GM18517 (cell line): ENCODE results near the gene VRK3.
"Not testable (repeated sequence)": the region's sequence is repeated elsewhere in the genome, so short reads cannot be mapped to it uniquely, and the experiment has no call there.

ENCODE experiments used
- ATAC-seq: cut with Tn5 transposase; IDR thresholded peaks from one replicate; pipeline ENCODE4 v1.9.1; 2021; ENCODE audit warnings: mild to moderate bottlenecking, moderate library complexity; ENCODE audit not compliant: unreplicated experiment

Gene VRK3

GRCh38 chr19:49988433-49988832 lies 36.7 kb downstream of the VRK3 start:
- ATAC-seq: no peak

DNA sequence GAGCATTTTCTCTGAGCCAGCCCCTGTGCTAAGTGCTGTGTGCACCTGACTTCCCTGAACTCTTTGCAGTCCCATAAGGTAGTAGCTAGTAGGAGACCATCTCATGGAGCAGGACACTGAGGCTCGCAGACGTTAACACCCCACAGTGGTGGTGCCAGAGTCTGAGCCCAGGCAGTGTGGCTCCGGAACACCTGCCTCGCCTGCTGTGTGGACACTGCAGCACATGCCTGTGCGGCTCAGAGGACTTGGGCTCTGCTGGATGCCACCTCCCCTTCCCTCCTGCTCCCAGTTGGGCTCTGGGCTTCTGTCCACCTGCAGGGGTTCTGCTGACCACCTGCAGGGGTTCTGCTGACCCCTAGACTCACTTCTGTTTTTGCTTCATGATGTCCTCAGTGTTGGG lies 37.2 kb downstream of the VRK3 start:
- no peak for ATAC-seq

DNA sequence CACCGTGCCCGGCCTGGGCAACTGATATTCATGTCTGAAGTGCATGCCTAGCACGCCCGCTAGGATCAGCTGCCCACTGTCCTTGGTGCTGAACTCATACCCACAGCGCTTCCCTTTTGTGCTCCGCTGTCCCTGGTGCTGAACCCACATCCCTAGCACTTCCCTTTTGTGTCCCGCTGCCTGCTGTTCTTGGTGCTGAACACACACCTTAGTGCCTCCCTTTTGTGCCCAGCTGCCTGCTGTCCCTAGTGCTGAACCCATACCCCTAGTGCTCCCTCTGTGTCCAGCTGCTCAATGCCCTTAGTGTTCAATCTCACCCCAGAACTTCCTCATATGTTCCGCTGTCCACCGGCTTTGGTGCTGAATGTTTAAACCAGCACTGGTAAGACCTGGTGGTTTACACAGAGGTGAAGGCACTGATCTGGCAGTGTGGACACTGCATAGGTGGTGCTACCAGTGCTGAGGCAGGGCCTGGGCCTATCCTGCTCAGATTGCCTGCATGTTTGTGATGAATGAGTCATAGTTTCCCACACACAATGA lies 37.9 kb downstream of the VRK3 start:
- ATAC-seq: no peak

DNA sequence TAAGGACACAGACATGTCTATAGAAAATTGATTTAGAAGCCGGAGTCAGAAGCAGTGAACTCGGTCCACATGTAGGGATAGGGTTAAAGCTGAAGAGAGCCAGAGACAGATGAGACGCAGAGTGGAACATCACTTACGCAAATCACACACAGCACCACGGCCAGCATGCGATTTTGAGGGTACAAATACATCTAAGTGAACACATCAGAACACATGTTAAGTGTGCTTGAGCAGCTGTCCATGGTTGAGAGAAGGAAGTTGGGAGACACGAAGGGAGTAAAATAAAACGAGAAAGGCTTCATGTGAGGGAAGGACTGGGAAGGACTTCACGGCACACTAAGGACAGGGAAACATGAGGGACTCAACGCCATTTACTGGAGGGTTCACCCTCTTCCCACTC lies 38.8 kb downstream of the VRK3 start:
- ATAC-seq: no peak

DNA sequence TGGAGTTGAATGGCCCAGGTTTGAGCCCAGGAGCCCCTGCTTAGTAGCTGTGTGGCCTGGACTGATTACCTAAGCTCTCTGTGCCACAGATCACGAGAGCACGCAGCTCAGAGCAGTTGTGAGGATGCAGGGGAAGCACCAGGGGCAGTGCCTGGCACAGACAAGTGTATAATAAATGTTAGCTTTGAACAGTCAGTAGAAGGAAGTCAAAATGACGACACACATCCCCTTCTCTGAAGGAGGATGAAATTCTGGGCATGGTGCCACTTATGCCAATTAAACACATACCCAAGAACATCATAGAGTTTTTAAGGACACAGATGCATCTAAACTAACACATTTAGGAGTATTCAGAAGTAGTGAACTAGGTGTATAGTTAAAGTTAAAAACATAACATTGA lies 39.3 kb downstream of the VRK3 start:
- ATAC-seq: no peak

DNA sequence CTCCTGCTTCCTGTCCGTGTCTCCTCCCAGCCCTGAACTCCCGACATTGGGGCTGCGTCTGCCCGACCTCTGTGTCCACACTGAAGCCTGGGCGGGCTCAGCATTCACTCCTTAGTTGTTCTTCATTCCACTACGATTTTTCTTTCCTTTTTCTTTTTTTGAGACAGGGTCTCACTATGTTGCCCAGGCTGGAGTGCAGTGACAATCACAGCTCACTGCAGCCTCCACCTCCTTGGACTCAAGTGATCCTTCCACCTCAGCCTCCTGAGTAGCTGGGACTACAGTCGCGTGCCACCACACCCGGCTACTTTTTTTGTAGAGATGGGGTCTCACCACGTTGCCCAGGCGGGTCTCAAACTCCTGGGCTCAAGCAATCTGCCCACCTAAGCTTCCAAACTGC lies 40.7 kb downstream of the VRK3 start:
- ATAC-seq: no peak

GRCh38 chr19:49983645-49984229 lies 41.4 kb downstream of the VRK3 start:
- ATAC-seq: no peak

GRCh38 chr19:49981603-49982593 lies 43.3 kb downstream of the VRK3 start:
- no peak for ATAC-seq

DNA sequence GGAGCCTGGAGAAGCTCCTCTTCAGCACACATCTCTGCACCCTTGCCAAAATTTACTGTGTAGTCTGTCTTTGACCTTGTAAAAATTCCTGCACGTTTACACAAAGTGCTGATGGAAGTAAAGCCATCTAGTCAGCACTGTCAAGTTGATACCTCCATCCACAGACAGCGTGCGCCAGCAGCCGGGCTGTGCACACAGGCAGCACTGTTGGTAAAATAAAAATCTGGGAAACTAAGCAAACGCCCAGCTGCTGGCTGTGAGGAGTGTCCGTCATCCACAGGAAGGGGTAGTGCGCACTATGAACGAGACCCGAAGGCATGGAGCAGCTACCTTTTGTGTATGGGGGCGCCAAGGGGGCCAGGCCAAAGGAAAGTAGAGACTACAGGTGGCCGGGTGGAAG lies 46.8 kb downstream of the VRK3 start:
- no peak for ATAC-seq

GRCh38 chr19:49977881-49978280 lies 47.3 kb downstream of the VRK3 start:
- no peak for ATAC-seq

DNA sequence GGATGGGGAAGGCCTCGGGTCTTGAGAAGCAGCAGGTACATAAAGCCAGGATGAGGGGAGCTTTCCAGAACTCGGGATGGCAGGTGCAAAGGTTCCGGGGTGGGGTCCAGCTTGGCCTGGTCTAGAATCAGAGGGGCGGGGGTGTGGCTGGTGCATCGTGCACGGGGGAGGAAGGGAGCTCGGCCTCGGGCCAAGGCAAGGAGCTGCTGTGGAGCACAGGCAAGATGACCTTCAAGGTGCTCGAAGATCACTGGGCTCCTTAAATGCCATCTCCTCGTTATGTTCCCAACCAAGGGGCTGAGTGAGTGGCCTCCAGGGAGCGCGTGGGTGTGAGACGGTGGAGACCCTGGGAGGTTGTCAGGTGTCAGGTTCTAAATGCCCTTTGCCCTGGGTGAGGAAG lies 48.1 kb downstream of the VRK3 start:
- ATAC-seq: no peak

- no peak for ATAC-seq
Measured at GRCh38 chr19:49976496-49976895, 48.7 kb downstream of the VRK3 start.

DNA sequence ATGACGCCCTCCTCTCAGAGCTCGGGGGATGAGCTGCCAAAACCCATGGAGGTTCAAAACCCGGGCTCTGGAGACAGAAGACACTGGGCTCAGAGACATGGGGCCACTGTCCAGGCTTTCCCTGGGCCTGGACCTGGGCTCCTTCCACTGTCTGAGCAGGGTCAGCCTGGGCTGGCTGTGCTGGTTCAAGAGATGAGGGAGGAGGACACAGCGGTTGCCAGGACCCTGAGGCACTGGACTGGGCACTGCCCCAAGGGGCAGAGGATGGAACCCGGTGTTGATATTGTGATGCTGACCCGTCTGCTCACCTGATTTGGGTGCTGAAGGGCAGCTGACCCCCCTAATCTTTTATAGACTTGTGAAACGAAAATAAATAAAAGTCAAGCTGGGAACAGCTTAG lies 50.1 kb downstream of the VRK3 start:
- no peak for ATAC-seq

DNA sequence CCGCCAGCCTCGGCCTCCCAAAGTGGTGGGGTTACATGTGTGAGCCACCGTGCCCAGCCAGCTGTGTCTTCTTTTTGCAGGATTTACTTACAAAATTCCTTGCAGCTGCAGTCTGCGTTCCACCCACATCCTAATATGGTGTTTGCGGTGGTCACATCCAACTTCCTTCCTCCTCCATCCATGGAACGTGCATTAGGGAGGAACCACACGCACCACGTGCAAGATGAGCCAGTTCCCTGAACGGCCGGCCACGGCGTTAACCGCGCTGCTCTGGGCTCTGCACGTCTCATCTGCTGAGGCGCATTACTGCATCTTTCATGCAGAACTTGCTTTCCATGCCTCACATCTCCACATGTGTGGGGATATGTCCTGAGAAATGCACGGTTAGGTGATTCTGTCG lies 51.2 kb downstream of the VRK3 start:
- ATAC-seq: no peak

DNA sequence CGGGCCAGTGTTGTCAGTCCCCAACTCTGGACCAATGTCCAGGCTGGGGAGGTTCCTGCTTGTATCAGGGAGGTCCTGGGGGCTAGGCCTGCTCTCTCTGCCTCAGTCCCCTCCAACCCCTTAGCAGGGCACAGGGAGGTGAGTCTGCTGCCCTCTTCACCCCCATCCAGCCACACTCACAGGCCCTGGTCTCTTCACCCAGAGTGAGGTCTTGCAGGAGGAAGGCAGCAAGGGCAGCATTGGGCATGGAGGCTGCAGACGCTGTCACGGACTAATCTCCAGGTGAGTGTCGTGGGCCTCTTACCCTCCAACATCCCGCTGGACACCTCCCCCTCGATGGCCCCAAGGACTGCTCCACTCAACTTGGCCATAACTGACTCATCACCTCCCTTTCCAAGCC lies 52.3 kb downstream of the VRK3 start:
- no peak for ATAC-seq

GRCh38 chr19:49971991-49972411 lies 53.2 kb downstream of the VRK3 start:
- no peak for ATAC-seq

GRCh38 chr19:49969355-49969754 lies 55.8 kb downstream of the VRK3 start:
- not testable (repeated sequence) for ATAC-seq

DNA sequence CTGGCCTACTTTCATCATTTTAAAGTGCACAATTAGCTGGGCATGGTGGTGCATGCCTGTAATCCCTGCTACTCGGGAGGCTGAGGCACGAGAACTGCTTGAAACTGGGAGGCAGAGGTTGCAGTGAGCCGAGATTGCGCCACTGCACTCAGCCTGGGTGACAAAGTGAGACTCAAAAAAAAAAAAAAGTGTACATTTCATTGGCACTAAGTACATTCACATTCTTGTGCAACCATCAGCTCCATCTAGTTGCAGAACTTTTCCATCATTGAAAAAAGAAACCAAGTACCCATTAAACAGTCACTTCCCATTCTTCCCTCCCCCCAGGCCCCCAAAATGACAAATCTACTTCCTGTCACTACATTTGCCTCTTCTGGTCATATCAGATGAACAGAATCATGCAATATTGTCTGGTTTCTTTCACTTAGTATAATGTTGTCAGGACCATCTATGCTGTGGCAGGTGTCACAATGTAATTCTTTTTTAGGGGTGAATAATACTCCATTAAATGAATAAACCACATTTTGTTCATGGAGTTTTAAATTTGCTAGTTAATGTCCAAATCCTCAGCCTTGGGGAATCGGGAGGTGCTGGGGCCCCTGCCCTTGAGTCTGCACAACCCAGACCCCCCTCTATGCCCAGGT lies 56.8 kb downstream of the VRK3 start:
- no peak for ATAC-seq

GRCh38 chr19:49960980-49961379 lies 64.2 kb downstream of the VRK3 start, which contains the start of gene SIGLEC11:
Gene SIGLEC11, minus strand, starts transcription at chr19:49961172. Its CDS starts 91 bp downstream, at chr19:49961081.
- ATAC-seq: not testable (repeated sequence)

- ATAC-seq: not testable (repeated sequence)
Measured at GRCh38 chr19:49959892-49960291, 65.3 kb downstream of the VRK3 start.

DNA sequence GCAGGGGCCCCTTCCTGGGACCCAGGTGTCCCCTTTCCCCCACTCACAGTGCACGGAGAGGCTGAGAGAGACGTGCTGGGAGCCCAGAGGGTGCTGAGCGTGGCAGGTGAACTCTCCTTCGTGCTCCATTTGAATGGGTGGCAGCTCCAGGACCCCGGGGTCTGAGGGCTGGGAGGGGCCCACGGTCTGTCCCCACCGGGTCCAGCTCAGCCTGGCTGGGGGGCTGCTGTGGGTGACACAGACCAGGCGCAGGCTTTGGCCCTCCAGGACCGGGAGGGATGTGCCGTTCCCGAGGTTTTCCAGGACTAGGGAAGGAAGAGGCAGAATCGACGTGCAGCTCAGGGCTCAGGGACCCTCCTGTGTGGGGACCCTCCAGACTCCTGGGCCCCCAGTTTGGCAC lies 66.6 kb downstream of the VRK3 start:
- not testable (repeated sequence) for ATAC-seq
